Stomach (tissue), 4 donors: ENCODE measurements around the gene TMPRSS7.

Source experiments
- CTCF ChIP-seq, 7 experiments: fragments of 450-650 bp in 4 of 7; fragments of 200-600 bp in 3 of 7; sonication (generic) in 3 of 7; IDR thresholded peaks; one replicate each; pipeline ENCODE4 v1.5.1; 2016 to 2019; ENCODE audit warnings: antibody characterized with exemption in 7 of 7, control low read depth in 2 of 7, mild to moderate bottlenecking in 1 of 7
- EP300 ChIP-seq: sonication (generic); formaldehyde crosslinking; IDR thresholded peaks from one replicate; pipeline ENCODE4 v1.6.1; 2017; ENCODE audit warnings: antibody characterized with exemption
- POLR2A ChIP-seq, 4 donors: fragments of 450-650 bp; IDR thresholded peaks; one replicate each; pipeline ENCODE4 v1.6.1; 2016; ENCODE audit warnings: antibody characterized with exemption in 4 of 4, control low read depth in 2 of 4, mild to moderate bottlenecking in 1 of 4, moderate library complexity in 1 of 4
- POLR2AphosphoS5 ChIP-seq, 3 donors: sonication (generic); formaldehyde crosslinking; IDR thresholded peaks; one replicate each; pipeline ENCODE4 v1.6.1; 2016; ENCODE audit warnings: antibody characterized with exemption in 3 of 3

- TF ChIP-seq CTCF (IDR thresholded peaks at IDR 0.05) (no peak), POLR2AphosphoS5 (IDR thresholded peaks at IDR 0.05) (no peak), POLR2A (IDR thresholded peaks at IDR 0.05) (no peak), EP300 (no peak)
Measured at GRCh38 chr3:112101916-112102315, 67.4 kb downstream of the TMPRSS7 start.
